ENCODE measurements around the gene LOXL3.

LOXL3 gene

DNA sequence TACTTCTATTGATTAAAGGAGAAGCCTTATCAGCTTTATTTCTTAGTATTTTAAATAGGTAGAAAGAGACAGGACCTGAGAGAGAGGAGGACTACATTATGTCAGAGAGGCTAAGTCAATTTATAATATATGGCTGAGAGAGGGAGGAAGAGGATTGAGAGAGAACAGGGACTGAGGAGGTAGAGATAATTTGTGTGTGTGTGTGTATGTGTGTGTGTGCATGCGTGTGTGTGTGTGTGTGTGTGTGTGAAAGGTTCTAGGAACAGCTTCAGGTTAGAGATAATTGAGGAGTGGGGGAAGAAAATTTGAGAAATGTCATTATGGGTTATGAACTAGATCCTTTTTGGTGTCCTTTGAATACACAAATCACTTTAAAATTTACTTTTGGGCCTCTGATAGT lies 15.9 kb upstream of the LOXL3 start:
- no peaks in the 10 kb centered on the region for H3K9me3 ChIP-seq (ENCODE audit: insufficient read depth, low read depth, low read length)

DNA sequence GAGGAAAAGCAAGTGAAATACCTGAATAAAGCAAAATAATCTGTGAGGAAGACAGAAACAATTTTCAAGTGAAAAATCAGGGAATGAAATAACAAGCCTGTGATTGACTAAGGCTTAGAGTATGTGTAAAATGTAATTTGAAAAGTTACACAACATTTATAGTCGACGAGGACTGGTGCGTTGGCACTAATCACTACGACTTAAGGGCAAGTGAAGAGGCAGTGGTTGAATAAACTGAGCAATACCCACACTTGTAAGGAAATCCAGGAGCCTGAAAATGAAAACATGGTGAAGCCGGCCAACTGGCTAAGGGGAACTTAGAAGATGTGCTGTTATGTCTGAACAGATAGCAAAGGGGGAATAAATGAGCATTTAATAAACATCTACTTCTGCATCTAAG lies 14.1 kb upstream of the LOXL3 start:
- Histone ChIP-seq H3K9me2 (replicated peaks; ENCODE audit: low read depth, low read length) (no peaks in the 10 kb centered on the region), H3K4me2 (ENCODE audit: low read depth, low read length, poor library complexity, severe bottlenecking) (no peak overlapping the region), H3K4me1 (ENCODE audit: insufficient read depth, low read length, poor library complexity, severe bottlenecking) (peaks cover 3% of the 10 kb centered on the region), H3K27me3 (ENCODE audit: insufficient read depth, low read length, poor library complexity, severe bottlenecking) (no peaks in the 10 kb centered on the region), H3K4me3 (ENCODE audit: low read length, poor library complexity, severe bottlenecking) (no peak overlapping the region), H3F3A (ENCODE audit: low read depth) (no peaks in the 10 kb centered on the region), H3K36me3 (ENCODE audit: insufficient read depth, low read length) (no peaks in the 10 kb centered on the region), H3K9me3 (ENCODE audit: insufficient read depth, low read depth, low read length) (no peaks in the 10 kb centered on the region), H3K9ac (ENCODE audit: low read depth, low read length, poor library complexity, severe bottlenecking) (no peak overlapping the region), H4K20me1 (ENCODE audit: insufficient read depth, low read length, poor library complexity, severe bottlenecking) (no peaks in the 10 kb centered on the region), H2AFZ (ENCODE audit: low read length) (no peak overlapping the region), H3K79me2 (ENCODE audit: insufficient read depth, low read length) (no peaks in the 10 kb centered on the region)
- TF ChIP-seq EZH2phosphoT487 (IDR thresholded peaks at IDR 0.05; ENCODE audit: borderline replicate concordance): no peak
- TF ChIP-seq, protein P1, sequence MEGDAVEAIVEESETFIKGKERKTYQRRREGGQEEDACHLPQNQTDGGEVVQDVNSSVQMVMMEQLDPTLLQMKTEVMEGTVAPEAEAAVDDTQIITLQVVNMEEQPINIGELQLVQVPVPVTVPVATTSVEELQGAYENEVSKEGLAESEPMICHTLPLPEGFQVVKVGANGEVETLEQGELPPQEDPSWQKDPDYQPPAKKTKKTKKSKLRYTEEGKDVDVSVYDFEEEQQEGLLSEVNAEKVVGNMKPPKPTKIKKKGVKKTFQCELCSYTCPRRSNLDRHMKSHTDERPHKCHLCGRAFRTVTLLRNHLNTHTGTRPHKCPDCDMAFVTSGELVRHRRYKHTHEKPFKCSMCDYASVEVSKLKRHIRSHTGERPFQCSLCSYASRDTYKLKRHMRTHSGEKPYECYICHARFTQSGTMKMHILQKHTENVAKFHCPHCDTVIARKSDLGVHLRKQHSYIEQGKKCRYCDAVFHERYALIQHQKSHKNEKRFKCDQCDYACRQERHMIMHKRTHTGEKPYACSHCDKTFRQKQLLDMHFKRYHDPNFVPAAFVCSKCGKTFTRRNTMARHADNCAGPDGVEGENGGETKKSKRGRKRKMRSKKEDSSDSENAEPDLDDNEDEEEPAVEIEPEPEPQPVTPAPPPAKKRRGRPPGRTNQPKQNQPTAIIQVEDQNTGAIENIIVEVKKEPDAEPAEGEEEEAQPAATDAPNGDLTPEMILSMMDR (conservative IDR thresholded peaks at IDR 0.05; ENCODE audit: low read length): no peak

More for the DNA sequence above, 15.9 kb upstream of the LOXL3 start:
- no peaks in the 10 kb centered on the region for H3K27me3 ChIP-seq (ENCODE audit: insufficient read depth, low read length, poor library complexity, severe bottlenecking)
- H3K4me1 ChIP-seq (ENCODE audit: insufficient read depth, low read length, poor library complexity, severe bottlenecking): peaks cover 16% of the 10 kb centered on the region
- no peaks in the 10 kb centered on the region for H4K20me1 ChIP-seq (ENCODE audit: insufficient read depth, low read length, poor library complexity, severe bottlenecking)
- TF ChIP-seq, protein P1 (conservative IDR thresholded peaks at IDR 0.05; ENCODE audit: low read length): no peak
- no peak for TF ChIP-seq EZH2phosphoT487 (IDR thresholded peaks at IDR 0.05; ENCODE audit: borderline replicate concordance)
- H3K4me2 ChIP-seq (ENCODE audit: low read depth, low read length, poor library complexity, severe bottlenecking): no peak overlapping the region
- no peak overlapping the region for H3K4me3 ChIP-seq (ENCODE audit: low read length, poor library complexity, severe bottlenecking)
- H3K36me3 ChIP-seq (ENCODE audit: insufficient read depth, low read length): no peaks in the 10 kb centered on the region
- H3K9ac ChIP-seq (ENCODE audit: low read depth, low read length, poor library complexity, severe bottlenecking): no peak overlapping the region
- no peaks in the 10 kb centered on the region for H3K9me2 ChIP-seq (replicated peaks; ENCODE audit: low read depth, low read length)
- H3K79me2 ChIP-seq (ENCODE audit: insufficient read depth, low read length): no peaks in the 10 kb centered on the region
- peaks cover 7% of the 10 kb centered on the region; the same call in 1 of the 2 replicates for H3F3A ChIP-seq (ENCODE audit: low read depth)
- no peak overlapping the region for H2AFZ ChIP-seq (ENCODE audit: low read length)

DNA sequence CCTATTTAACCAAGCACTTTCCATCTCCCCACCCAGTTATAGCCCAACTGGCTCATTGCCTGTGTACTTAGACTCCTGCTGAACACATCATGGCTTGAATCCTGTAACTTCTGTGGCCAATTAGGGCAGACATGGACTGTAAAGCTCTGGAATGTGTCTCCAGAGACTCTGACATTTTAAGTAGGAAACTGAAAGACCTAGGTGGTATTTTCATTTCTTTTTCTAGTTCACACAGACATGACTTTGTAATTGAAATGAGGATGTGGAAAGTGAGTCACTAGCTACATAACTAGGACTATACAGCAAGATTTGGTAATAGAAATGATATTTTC lies 13.0 kb upstream of the LOXL3 start:
- no peaks in the 10 kb centered on the region for H3F3A ChIP-seq (ENCODE audit: low read depth)
- H3K27me3 ChIP-seq (ENCODE audit: insufficient read depth, low read length, poor library complexity, severe bottlenecking): no peaks in the 10 kb centered on the region
- H3K9ac ChIP-seq (ENCODE audit: low read depth, low read length, poor library complexity, severe bottlenecking): no peak overlapping the region
- no peak overlapping the region for H3K4me2 ChIP-seq (ENCODE audit: low read depth, low read length, poor library complexity, severe bottlenecking)
- TF ChIP-seq EZH2phosphoT487 (IDR thresholded peaks at IDR 0.05; ENCODE audit: borderline replicate concordance): no peak
- TF ChIP-seq, protein P1 (conservative IDR thresholded peaks at IDR 0.05; ENCODE audit: low read length): no peak
- H4K20me1 ChIP-seq (ENCODE audit: insufficient read depth, low read length, poor library complexity, severe bottlenecking): no peaks in the 10 kb centered on the region
- H3K4me1 ChIP-seq (ENCODE audit: insufficient read depth, low read length, poor library complexity, severe bottlenecking): peaks cover 12% of the 10 kb centered on the region
- no peaks in the 10 kb centered on the region for H3K36me3 ChIP-seq (ENCODE audit: insufficient read depth, low read length)
- H2AFZ ChIP-seq (ENCODE audit: low read length): no peak overlapping the region
- H3K79me2 ChIP-seq (ENCODE audit: insufficient read depth, low read length): no peaks in the 10 kb centered on the region
- H3K4me3 ChIP-seq (ENCODE audit: low read length, poor library complexity, severe bottlenecking): no peak overlapping the region
- H3K9me2 ChIP-seq (replicated peaks; ENCODE audit: low read depth, low read length): no peaks in the 10 kb centered on the region
- H3K9me3 ChIP-seq (ENCODE audit: insufficient read depth, low read depth, low read length): no peaks in the 10 kb centered on the region

Data from Loucy (cell line).